ENCODE results near the gene NFX1. TPM values are rescaled to one million over a fixed set of nuclear protein-coding genes. Genes with fewer than 3 reads are reported as not detected.

NFX1 gene
- total RNA-seq, 1 donor from 2014 or later, result 45.0 TPM

DNA sequence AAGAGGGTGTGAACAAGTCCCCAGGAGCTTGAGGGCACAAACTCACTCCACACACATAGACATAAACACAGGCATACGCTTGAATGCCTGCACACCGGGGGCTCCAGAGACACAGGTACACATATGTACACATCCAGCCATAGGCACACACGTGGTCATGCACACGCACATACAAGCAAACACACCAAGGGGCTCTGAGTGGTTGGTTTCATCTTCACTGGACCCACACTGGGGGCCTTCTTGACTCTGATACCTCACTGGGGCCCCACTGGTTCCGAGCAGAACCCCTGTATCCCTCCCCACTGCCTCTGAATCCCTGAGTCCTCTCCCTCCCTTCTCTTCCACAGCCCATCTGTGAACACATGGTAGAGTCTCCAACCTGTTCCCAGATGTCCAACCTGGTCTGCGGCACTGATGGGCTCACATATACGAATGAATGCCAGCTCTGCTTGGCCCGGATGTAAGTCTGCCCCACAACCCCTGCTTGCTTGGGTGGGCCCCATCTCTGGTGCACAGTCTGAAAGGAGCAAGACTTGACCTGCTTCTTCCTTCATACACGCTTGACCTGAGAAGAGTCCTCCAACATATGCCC lies 44.0 kb upstream of the NFX1 start:
- Histone ChIP-seq H3K4me3 (no peak overlapping the region), H3K27me3 (no peaks in the 10 kb centered on the region), H3K4me1 (no peaks in the 10 kb centered on the region), H3K9me3 (no peaks in the 10 kb centered on the region), H3K27ac (no peak overlapping the region), H3K36me3 (no peaks in the 10 kb centered on the region)
- no peak for DNase-seq
- ATAC-seq, result no peak
- TF ChIP-seq, protein P1, sequence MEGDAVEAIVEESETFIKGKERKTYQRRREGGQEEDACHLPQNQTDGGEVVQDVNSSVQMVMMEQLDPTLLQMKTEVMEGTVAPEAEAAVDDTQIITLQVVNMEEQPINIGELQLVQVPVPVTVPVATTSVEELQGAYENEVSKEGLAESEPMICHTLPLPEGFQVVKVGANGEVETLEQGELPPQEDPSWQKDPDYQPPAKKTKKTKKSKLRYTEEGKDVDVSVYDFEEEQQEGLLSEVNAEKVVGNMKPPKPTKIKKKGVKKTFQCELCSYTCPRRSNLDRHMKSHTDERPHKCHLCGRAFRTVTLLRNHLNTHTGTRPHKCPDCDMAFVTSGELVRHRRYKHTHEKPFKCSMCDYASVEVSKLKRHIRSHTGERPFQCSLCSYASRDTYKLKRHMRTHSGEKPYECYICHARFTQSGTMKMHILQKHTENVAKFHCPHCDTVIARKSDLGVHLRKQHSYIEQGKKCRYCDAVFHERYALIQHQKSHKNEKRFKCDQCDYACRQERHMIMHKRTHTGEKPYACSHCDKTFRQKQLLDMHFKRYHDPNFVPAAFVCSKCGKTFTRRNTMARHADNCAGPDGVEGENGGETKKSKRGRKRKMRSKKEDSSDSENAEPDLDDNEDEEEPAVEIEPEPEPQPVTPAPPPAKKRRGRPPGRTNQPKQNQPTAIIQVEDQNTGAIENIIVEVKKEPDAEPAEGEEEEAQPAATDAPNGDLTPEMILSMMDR (IDR thresholded peaks at IDR 0.05), result no peak
- intact Hi-C loops (cut with DNase I), result no loop called here

DNA sequence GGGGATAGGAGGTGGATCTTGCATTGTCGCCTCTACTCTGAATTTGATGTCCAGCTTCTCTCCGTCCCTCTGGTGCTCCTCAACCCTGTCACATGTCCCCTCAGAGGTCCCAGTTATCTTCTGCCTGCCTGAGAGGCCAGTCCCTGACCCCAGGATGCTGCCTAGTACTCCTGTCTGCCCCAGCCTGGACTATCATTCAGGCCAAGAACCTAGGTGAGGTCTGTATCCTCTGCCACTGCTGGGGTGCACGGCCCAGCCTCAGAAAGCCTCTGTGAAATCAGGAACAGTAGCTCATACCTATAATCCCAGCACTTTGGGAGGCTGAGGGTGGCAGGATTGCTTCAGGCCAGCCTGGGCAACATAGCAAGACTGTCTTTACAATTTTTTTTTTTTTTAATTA lies 41.7 kb upstream of the NFX1 start:
- ATAC-seq (no peak), DNase-seq (no peak)
- intact Hi-C loops (cut with DNase I), result no loop called here
- TF ChIP-seq, protein P1 (IDR thresholded peaks at IDR 0.05), result no peak
- no peak overlapping the region for H3K4me3 ChIP-seq
- H3K36me3 ChIP-seq, result peaks cover 15% of the 10 kb centered on the region
- no peak overlapping the region for H3K27ac ChIP-seq
- H3K4me1 ChIP-seq, result no peaks in the 10 kb centered on the region
- H3K9me3 ChIP-seq, result no peaks in the 10 kb centered on the region
- no peaks in the 10 kb centered on the region for H3K27me3 ChIP-seq

DNA sequence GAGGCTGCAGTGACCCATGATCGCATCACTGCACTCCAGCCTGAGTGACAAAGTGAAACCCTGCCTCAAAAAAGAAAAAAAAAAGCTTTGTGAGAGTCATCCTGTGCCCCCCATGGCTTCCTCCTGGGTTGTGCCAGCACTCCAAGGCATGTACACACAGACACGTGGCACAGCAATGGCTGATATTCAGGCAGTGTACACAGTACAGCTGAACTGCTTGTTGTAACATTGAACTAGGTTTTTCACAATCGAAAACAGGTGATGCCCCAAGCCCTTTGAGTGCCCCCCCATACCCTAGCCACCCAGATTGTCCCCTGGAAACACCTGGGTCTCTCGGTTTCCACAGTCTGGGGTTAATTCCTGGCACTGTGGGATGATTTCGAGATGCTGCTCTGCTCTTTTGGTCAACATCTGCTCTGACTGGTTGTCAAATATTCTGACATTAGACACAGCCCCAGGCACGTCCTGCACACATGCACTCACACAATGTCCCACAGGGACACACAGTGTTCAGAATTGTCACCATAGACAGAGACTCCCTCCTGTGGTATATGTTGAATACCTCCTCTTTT lies 41.1 kb upstream of the NFX1 start:
- no peak overlapping the region for H3K27ac ChIP-seq
- H3K9me3 ChIP-seq, result no peaks in the 10 kb centered on the region
- no peaks in the 10 kb centered on the region for H3K4me1 ChIP-seq
- intact Hi-C loops (cut with DNase I), result no loop called here
- no peaks in the 10 kb centered on the region for H3K27me3 ChIP-seq
- H3K36me3 ChIP-seq, result peaks cover 17% of the 10 kb centered on the region
- ATAC-seq (no peak), DNase-seq (no peak)
- TF ChIP-seq, protein P1 (IDR thresholded peaks at IDR 0.05), result no peak
- no peak overlapping the region for H3K4me3 ChIP-seq

DNA sequence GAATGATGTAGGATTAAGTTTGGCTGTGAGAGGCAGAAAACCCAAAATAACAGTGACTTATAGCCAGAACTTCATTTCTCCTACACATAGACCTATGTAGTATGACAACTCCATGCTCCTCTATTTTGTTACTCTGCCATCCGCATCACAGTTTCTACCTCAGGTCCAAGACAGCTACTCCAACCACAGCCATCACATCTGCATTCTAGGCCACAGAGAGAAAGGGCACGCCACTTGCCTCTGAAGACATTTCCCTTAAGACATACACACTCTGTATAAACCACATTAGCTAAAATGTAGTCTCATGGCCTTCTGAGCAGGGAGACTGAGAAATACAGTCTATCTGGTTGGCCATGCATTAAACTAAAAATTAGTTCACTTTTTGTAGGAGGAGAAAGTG lies 40.3 kb upstream of the NFX1 start:
- H3K4me1 ChIP-seq, result no peaks in the 10 kb centered on the region
- intact Hi-C loops (cut with DNase I), result no loop called here
- H3K36me3 ChIP-seq, result peaks cover 26% of the 10 kb centered on the region
- H3K9me3 ChIP-seq, result no peaks in the 10 kb centered on the region
- DNase-seq (no peak), ATAC-seq (no peak)
- TF ChIP-seq, protein P1 (IDR thresholded peaks at IDR 0.05), result no peak
- H3K27me3 ChIP-seq, result no peaks in the 10 kb centered on the region
- H3K27ac ChIP-seq, result no peak overlapping the region
- H3K4me3 ChIP-seq, result no peak overlapping the region

DNA sequence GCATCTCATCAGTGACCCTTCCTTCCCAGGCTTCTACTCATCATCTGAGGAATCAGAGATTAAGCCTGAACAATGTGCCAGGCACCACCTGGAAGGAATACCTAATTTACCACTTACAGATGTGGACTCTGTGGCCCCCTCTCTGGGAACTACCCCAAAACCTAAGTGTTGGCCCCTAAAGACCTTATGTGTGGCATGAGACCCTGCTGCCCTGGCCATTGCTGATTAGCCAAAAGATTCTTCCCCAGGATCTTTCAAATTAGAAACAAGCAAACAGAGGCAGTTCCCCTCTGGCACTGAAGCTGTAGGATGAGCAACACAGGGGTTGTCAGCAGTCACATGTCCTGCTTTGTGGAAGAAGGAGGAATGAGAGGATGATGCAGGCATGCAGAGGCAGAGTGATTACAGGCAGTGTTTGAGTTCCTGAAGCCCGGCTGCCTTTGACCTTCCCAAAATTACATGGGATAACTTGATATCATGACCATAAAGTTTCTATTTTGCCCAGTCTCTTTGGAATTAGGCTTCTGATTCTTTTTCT lies 39.8 kb upstream of the NFX1 start:
- peaks cover 31% of the 10 kb centered on the region for H3K36me3 ChIP-seq
- no peak for DNase-seq
- H3K4me1 ChIP-seq, result no peaks in the 10 kb centered on the region
- H3K27me3 ChIP-seq, result no peaks in the 10 kb centered on the region
- H3K9me3 ChIP-seq, result no peaks in the 10 kb centered on the region
- ATAC-seq, result peak; percentile 64
- no peak overlapping the region for H3K27ac ChIP-seq
- intact Hi-C loops (cut with DNase I), result no loop called here
- TF ChIP-seq, protein P1 (IDR thresholded peaks at IDR 0.05), result no peak
- H3K4me3 ChIP-seq, result no peak overlapping the region
